Thymus (tissue), 11 donors: Measurements from ENCODE around the gene MAGI2. TPM values are rescaled to one million over a fixed set of nuclear protein-coding genes. Genes with fewer than 3 reads are reported as not detected.

ENCODE experiments used
- DNase-seq, 9 donors: peaks; one replicate each; pipeline ENCODE4 v3.0.0-alpha.2; 2013; ENCODE audit warnings: low spot score in 9 of 9, low read depth in 6 of 9, missing footprints in 1 of 9
- H3K27ac ChIP-seq, 2 donors: one replicate each; pipeline ENCODE4 v1.5.1; 2013; ENCODE audit warnings: control low read depth in 1 of 2, low read depth in 1 of 2, low read length in 1 of 2, mild to moderate bottlenecking in 1 of 2, moderate library complexity in 1 of 2
- H3K27me3 ChIP-seq, 2 donors: one replicate each; pipeline ENCODE4 v1.5.1; 2013; ENCODE audit warnings: low read length in 1 of 2; ENCODE audit not compliant: control insufficient read depth in 2 of 2, insufficient read depth in 1 of 2
- H3K36me3 ChIP-seq, 2 donors: one replicate each; pipeline ENCODE4 v1.5.1; 2013; ENCODE audit warnings: low read length in 1 of 2, mild to moderate bottlenecking in 1 of 2, moderate library complexity in 1 of 2; ENCODE audit not compliant: control insufficient read depth in 2 of 2, insufficient read depth in 2 of 2
- H3K4me1 ChIP-seq, 2 donors: one replicate each; pipeline ENCODE4 v1.5.1; 2013; ENCODE audit warnings: low read length in 2 of 2; ENCODE audit not compliant: control insufficient read depth in 2 of 2, insufficient read depth in 2 of 2
- H3K4me3 ChIP-seq, 2 donors: one replicate each; pipeline ENCODE4 v1.5.1; 2013; ENCODE audit warnings: low read length in 2 of 2, control low read depth in 1 of 2, mild to moderate bottlenecking in 1 of 2
- H3K9me3 ChIP-seq, 2 donors: one replicate each; pipeline ENCODE4 v1.5.1; 2013; ENCODE audit warnings: low read length in 1 of 2, mild to moderate bottlenecking in 1 of 2; ENCODE audit not compliant: control insufficient read depth in 2 of 2, insufficient read depth in 1 of 2
- WGBS: extraction: QIAGEN DNeasy Blood & Tissue Kit; methylation state at CpG from one replicate; pipeline ENCODE4 v1.1.7; 2013; 5-methylcytosine and 5-hydroxymethylcytosine counted together
- polyA plus RNA-seq: library from polyadenylated mRNA; stranded (reverse); fragments of 200-250 nt; gene quantifications from one replicate; pipeline ENCODE4 v1.2.3, GENCODE V29; 2013
- total RNA-seq: library from RNA; stranded (reverse); fragments of 120-200 nt; gene quantifications from one replicate; pipeline ENCODE4 v1.2.4, GENCODE V29; 2013
- donor health status: healthy.

Gene MAGI2
- total and polyA plus RNA-seq, 2 donors: 0.42 to 1.7 TPM

- H3K4me3 ChIP-seq: no peak overlapping the region
- no peaks in the 10 kb centered on the region for H3K27me3 ChIP-seq
- H3K4me1 ChIP-seq: no peaks in the 10 kb centered on the region
- no peak for DNase-seq
- WGBS: 97% methylated on average over 2 of the region's 2 CpGs
- no peaks in the 10 kb centered on the region for H3K9me3 ChIP-seq
- H3K27ac ChIP-seq: no peak overlapping the region
- no peaks in the 10 kb centered on the region for H3K36me3 ChIP-seq
These were observed 329.1 kb downstream of the MAGI2 start for GRCh38 chr7:79124331-79124730.

GRCh38 chr7:79118143-79118542 is 335.3 kb downstream of the MAGI2 start:
- H3K27me3 ChIP-seq: no peaks in the 10 kb centered on the region
- no peaks in the 10 kb centered on the region for H3K36me3 ChIP-seq
- DNase-seq: no peak
- H3K27ac ChIP-seq: no peak overlapping the region
- no peaks in the 10 kb centered on the region for H3K4me1 ChIP-seq
- WGBS: 16% methylated on average over 1 of the region's 1 CpG
- H3K9me3 ChIP-seq: no peaks in the 10 kb centered on the region
- no peak overlapping the region for H3K4me3 ChIP-seq

GRCh38 chr7:79096361-79096805 is 357.1 kb downstream of the MAGI2 start:
- H3K9me3 ChIP-seq: no peaks in the 10 kb centered on the region
- DNase-seq: no peak
- 48% methylated on average over 1 of the region's 1 CpG for WGBS
- no peak overlapping the region for H3K27ac ChIP-seq
- no peaks in the 10 kb centered on the region for H3K36me3 ChIP-seq
- no peaks in the 10 kb centered on the region for H3K27me3 ChIP-seq
- no peaks in the 10 kb centered on the region for H3K4me1 ChIP-seq
- no peak overlapping the region for H3K4me3 ChIP-seq

GRCh38 chr7:79093421-79093820 is 360.0 kb downstream of the MAGI2 start:
- Histone ChIP-seq H3K27me3 (no peaks in the 10 kb centered on the region), H3K36me3 (no peaks in the 10 kb centered on the region), H3K27ac (no peak overlapping the region), H3K9me3 (no peaks in the 10 kb centered on the region), H3K4me3 (no peak overlapping the region), H3K4me1 (no peaks in the 10 kb centered on the region)
- DNase-seq: no peak

GRCh38 chr7:79091661-79092060 is 361.8 kb downstream of the MAGI2 start:
- DNase-seq: no peak
- Histone ChIP-seq H3K36me3 (no peaks in the 10 kb centered on the region), H3K9me3 (no peaks in the 10 kb centered on the region), H3K27ac (no peak overlapping the region), H3K4me1 (no peaks in the 10 kb centered on the region), H3K4me3 (no peak overlapping the region), H3K27me3 (no peaks in the 10 kb centered on the region)
- WGBS: 85% methylated on average over 2 of the region's 2 CpGs

- H3K27me3 ChIP-seq: no peaks in the 10 kb centered on the region
- 88% methylated on average over 4 of the region's 4 CpGs for WGBS
- H3K4me3 ChIP-seq: no peak overlapping the region
- no peaks in the 10 kb centered on the region for H3K9me3 ChIP-seq
- H3K36me3 ChIP-seq: no peaks in the 10 kb centered on the region
- DNase-seq: no peak
- H3K27ac ChIP-seq: no peak overlapping the region
- no peaks in the 10 kb centered on the region for H3K4me1 ChIP-seq
These were observed 362.5 kb downstream of the MAGI2 start for GRCh38 chr7:79091011-79091410.

- no peaks in the 10 kb centered on the region for H3K27me3 ChIP-seq
- DNase-seq: no peak
- 40% methylated on average over 4 of the region's 4 CpGs for WGBS
- H3K27ac ChIP-seq: no peak overlapping the region
- H3K4me3 ChIP-seq: no peak overlapping the region
- no peaks in the 10 kb centered on the region for H3K9me3 ChIP-seq
- no peaks in the 10 kb centered on the region for H3K36me3 ChIP-seq
- H3K4me1 ChIP-seq: no peaks in the 10 kb centered on the region
These were observed 362.9 kb downstream of the MAGI2 start for GRCh38 chr7:79090543-79090942.

- no peaks in the 10 kb centered on the region for H3K36me3 ChIP-seq
- no peak overlapping the region for H3K4me3 ChIP-seq
- H3K27me3 ChIP-seq: no peaks in the 10 kb centered on the region
- no peak for DNase-seq
- no peak overlapping the region for H3K27ac ChIP-seq
- no peaks in the 10 kb centered on the region for H3K9me3 ChIP-seq
- no peaks in the 10 kb centered on the region for H3K4me1 ChIP-seq
These were observed 369.0 kb downstream of the MAGI2 start for GRCh38 chr7:79084423-79084822.

GRCh38 chr7:79079919-79080554 is 373.4 kb downstream of the MAGI2 start:
- Histone ChIP-seq H3K36me3 (no peaks in the 10 kb centered on the region), H3K27me3 (no peaks in the 10 kb centered on the region), H3K27ac (no peak overlapping the region), H3K4me1 (no peaks in the 10 kb centered on the region), H3K4me3 (no peak overlapping the region), H3K9me3 (no peaks in the 10 kb centered on the region)
- 91% methylated on average over 4 of the region's 4 CpGs for WGBS
- DNase-seq: no peak

GRCh38 chr7:79078273-79078672 is 375.2 kb downstream of the MAGI2 start:
- DNase-seq: no peak
- H3K27ac ChIP-seq: no peak overlapping the region
- WGBS: 96% methylated on average over 1 of the region's 1 CpG

More at GRCh38 chr7:79078273-79078672, 375.2 kb downstream of the MAGI2 start:
- no peak overlapping the region for H3K4me3 ChIP-seq
- H3K36me3 ChIP-seq: no peaks in the 10 kb centered on the region
- H3K4me1 ChIP-seq: no peaks in the 10 kb centered on the region
- no peaks in the 10 kb centered on the region for H3K9me3 ChIP-seq
- no peaks in the 10 kb centered on the region for H3K27me3 ChIP-seq
